Measurements from ENCODE around the gene DBT. TPM values are rescaled to one million over a fixed set of nuclear protein-coding genes. Genes with fewer than 3 reads are reported as not detected.

The DBT gene
- total RNA-seq, 1 donor = 6.9 TPM

GRCh38 chr1:100198596-100198995 is 51.0 kb downstream of the DBT start:
- H4K20me1 ChIP-seq (ENCODE audit: insufficient read depth, low read length) = no peaks in the 10 kb centered on the region
- H3K9me3 ChIP-seq (ENCODE audit: low read depth, low read length) = no peaks in the 10 kb centered on the region
- TF ChIP-seq CTCF (IDR thresholded peaks at IDR 0.05; ENCODE audit: extremely low read depth, low read depth, low read length) = no peak
- H3K79me2 ChIP-seq (ENCODE audit: insufficient read depth, low read length) = no peaks in the 10 kb centered on the region
- DNase-seq (ENCODE audit: insufficient read length, low spot score, missing footprints) = no peak
- H3K36me3 ChIP-seq (ENCODE audit: insufficient read depth, low read length) = peaks cover 15% of the 10 kb centered on the region
- H2AFZ ChIP-seq (ENCODE audit: low read length) = no peak overlapping the region
- no peak overlapping the region for H3K4me3 ChIP-seq (ENCODE audit: insufficient read depth, low read length)
- no peaks in the 10 kb centered on the region for H3K27me3 ChIP-seq (ENCODE audit: insufficient read depth, low read length)
- no peak overlapping the region for H3K27ac ChIP-seq (ENCODE audit: low read depth, low read length)
- no peaks in the 10 kb centered on the region for H3K4me1 ChIP-seq (ENCODE audit: insufficient read depth, low read length)
- no peak overlapping the region for H3K4me2 ChIP-seq (ENCODE audit: insufficient read depth, low read length)

GRCh38 chr1:100188617-100189016 is 61.0 kb downstream of the DBT start:
- no peak for TF ChIP-seq CTCF (IDR thresholded peaks at IDR 0.05; ENCODE audit: extremely low read depth, low read depth, low read length)
- peak overlapping the region; percentile 34 for H3K4me2 ChIP-seq (ENCODE audit: insufficient read depth, low read length)
- no peak overlapping the region for H2AFZ ChIP-seq (ENCODE audit: low read length)
- no peaks in the 10 kb centered on the region for H3K9me3 ChIP-seq (ENCODE audit: low read depth, low read length)
- peak overlapping the region; percentile 8 for H3K27ac ChIP-seq (ENCODE audit: low read depth, low read length)
- H3K36me3 ChIP-seq (ENCODE audit: insufficient read depth, low read length) = no peaks in the 10 kb centered on the region
- H3K4me1 ChIP-seq (ENCODE audit: insufficient read depth, low read length) = peaks cover 20% of the 10 kb centered on the region
- no peak overlapping the region for H3K4me3 ChIP-seq (ENCODE audit: insufficient read depth, low read length)
- H4K20me1 ChIP-seq (ENCODE audit: insufficient read depth, low read length) = peaks cover 5% of the 10 kb centered on the region
- DNase-seq (ENCODE audit: insufficient read length, low spot score, missing footprints) = peak; percentile 71
- no peaks in the 10 kb centered on the region for H3K79me2 ChIP-seq (ENCODE audit: insufficient read depth, low read length)
- H3K27me3 ChIP-seq (ENCODE audit: insufficient read depth, low read length) = no peaks in the 10 kb centered on the region

- Histone ChIP-seq H3K36me3 (ENCODE audit: insufficient read depth, low read length) (no peaks in the 10 kb centered on the region), H3K9me3 (ENCODE audit: low read depth, low read length) (no peaks in the 10 kb centered on the region), H3K4me2 (ENCODE audit: insufficient read depth, low read length) (peak overlapping the region; percentile 34), H3K27ac (ENCODE audit: low read depth, low read length) (no peak overlapping the region), H3K4me1 (ENCODE audit: insufficient read depth, low read length) (peaks cover 20% of the 10 kb centered on the region), H3K27me3 (ENCODE audit: insufficient read depth, low read length) (no peaks in the 10 kb centered on the region), H2AFZ (ENCODE audit: low read length) (no peak overlapping the region), H3K4me3 (ENCODE audit: insufficient read depth, low read length) (no peak overlapping the region), H4K20me1 (ENCODE audit: insufficient read depth, low read length) (peaks cover 5% of the 10 kb centered on the region), H3K79me2 (ENCODE audit: insufficient read depth, low read length) (no peaks in the 10 kb centered on the region)
- DNase-seq (ENCODE audit: insufficient read length, low spot score, missing footprints) = no peak
- TF ChIP-seq CTCF (IDR thresholded peaks at IDR 0.05; ENCODE audit: extremely low read depth, low read depth, low read length) = no peak
Measured at GRCh38 chr1:100187912-100188311, 61.7 kb downstream of the DBT start.

- Histone ChIP-seq H3K36me3 (ENCODE audit: insufficient read depth, low read length) (no peaks in the 10 kb centered on the region), H3K27ac (ENCODE audit: low read depth, low read length) (no peak overlapping the region), H3K79me2 (ENCODE audit: insufficient read depth, low read length) (no peaks in the 10 kb centered on the region), H4K20me1 (ENCODE audit: insufficient read depth, low read length) (peaks cover 5% of the 10 kb centered on the region), H3K9me3 (ENCODE audit: low read depth, low read length) (no peaks in the 10 kb centered on the region), H2AFZ (ENCODE audit: low read length) (no peak overlapping the region), H3K4me1 (ENCODE audit: insufficient read depth, low read length) (peaks cover 18% of the 10 kb centered on the region), H3K27me3 (ENCODE audit: insufficient read depth, low read length) (no peaks in the 10 kb centered on the region), H3K4me2 (ENCODE audit: insufficient read depth, low read length) (no peak overlapping the region), H3K4me3 (ENCODE audit: insufficient read depth, low read length) (no peak overlapping the region)
- TF ChIP-seq CTCF (IDR thresholded peaks at IDR 0.05; ENCODE audit: extremely low read depth, low read depth, low read length) = no peak
- DNase-seq (ENCODE audit: insufficient read length, low spot score, missing footprints) = no peak
Measured at GRCh38 chr1:100184536-100184935, 65.1 kb downstream of the DBT start.

Data from osteoblast (primary cell).